GM13976 (cell line): Measurements from ENCODE around the gene IRAK4.

Experiments
- DNase-seq: peaks from one replicate; pipeline ENCODE4 v3.0.0; 2012; ENCODE audit warnings: low spot score
- CTCF ChIP-seq: IDR thresholded peaks from 2 replicates; pipeline ENCODE4 v1.5.1; 2012; ENCODE audit warnings: borderline replicate concordance, mild to moderate bottlenecking; ENCODE audit not compliant: insufficient read depth; ENCODE audit errors: extremely low read depth, missing control alignments, control extremely low read depth
- in situ Hi-C: fragments of 300-500 bp; cut with MboI; formaldehyde crosslinking; loops from one replicate; pipeline ENCODE4 v1.12.0; 2022; ENCODE audit warnings: low sequenced_read_pairs, mixed read lengths, inconsistent platforms; ENCODE audit not compliant: unreplicated experiment

Gene IRAK4

GRCh38 chr12:43789941-43790340 lies 31.2 kb downstream of the IRAK4 start:
- no peak for TF ChIP-seq CTCF
- in situ Hi-C loops: no loop called here
- DNase-seq: no peak

DNA sequence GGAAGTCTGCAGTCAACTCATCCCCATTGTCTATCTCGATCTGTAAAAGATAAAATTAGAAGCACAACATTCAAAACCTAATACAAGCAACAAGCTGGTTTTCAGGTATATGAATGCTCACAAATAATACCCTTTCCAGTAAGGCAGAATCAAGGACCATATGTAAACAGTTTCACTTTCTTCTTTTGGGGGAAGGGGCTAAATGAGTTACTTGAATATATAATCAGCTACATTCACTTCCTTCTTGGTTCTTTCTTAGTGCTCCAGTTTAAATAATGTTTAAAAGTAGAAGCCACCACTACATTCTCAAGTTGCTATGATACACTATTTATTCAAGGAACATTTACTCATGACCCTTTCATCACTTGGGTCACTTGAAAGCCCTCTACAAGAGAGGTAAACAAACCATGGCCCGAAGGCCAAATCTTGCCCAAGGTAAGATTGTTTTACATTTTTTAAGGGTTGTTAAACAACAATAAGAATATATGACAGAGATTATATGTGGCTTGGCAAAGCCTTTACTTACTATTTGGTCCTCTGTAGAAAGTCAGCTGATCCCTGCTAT lies 37.0 kb downstream of the IRAK4 start:
- DNase-seq: no peak
- in situ Hi-C loops: no loop called here
- TF ChIP-seq CTCF: no peak

- in situ Hi-C loops: no loop called here
- DNase-seq: no peak
- TF ChIP-seq CTCF: no peak
These were observed 38.9 kb downstream of the IRAK4 start for GRCh38 chr12:43797561-43798217.

DNA sequence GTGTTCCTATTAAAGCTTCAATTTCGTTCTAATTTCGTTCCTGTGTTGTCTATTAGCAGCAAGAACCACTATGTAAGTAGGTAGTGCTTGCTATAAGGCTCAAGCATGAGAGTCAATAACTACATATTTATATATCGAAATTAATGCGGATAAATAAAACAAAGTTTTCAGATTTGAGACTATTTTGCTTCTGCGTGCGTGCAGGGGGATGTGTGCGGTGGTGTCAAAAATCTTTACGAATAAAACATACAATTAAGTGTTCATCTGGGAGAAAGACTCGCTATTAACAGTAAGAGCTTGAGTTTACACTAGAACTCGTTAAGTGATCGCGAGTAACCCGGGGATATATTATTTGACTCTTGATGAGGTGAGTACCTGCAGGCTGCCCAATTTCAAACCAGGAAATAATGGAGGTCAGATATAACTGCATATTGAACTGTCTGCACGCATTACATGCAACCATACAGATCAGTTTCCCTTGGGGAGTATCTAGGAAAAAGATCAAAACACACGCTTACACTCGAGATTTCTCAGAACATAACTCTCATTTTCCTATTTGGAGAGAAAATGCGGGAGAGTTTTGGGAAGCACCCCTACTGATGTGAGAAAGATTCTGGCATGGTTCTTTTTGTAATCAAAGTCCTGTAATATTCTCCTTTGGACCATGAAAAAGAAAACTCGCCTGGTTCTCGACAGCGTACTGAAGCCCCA lies 46.6 kb downstream of the IRAK4 start:
- no peak for TF ChIP-seq CTCF
- in situ Hi-C loops: no loop called here
- DNase-seq: peak; percentile 25

DNA sequence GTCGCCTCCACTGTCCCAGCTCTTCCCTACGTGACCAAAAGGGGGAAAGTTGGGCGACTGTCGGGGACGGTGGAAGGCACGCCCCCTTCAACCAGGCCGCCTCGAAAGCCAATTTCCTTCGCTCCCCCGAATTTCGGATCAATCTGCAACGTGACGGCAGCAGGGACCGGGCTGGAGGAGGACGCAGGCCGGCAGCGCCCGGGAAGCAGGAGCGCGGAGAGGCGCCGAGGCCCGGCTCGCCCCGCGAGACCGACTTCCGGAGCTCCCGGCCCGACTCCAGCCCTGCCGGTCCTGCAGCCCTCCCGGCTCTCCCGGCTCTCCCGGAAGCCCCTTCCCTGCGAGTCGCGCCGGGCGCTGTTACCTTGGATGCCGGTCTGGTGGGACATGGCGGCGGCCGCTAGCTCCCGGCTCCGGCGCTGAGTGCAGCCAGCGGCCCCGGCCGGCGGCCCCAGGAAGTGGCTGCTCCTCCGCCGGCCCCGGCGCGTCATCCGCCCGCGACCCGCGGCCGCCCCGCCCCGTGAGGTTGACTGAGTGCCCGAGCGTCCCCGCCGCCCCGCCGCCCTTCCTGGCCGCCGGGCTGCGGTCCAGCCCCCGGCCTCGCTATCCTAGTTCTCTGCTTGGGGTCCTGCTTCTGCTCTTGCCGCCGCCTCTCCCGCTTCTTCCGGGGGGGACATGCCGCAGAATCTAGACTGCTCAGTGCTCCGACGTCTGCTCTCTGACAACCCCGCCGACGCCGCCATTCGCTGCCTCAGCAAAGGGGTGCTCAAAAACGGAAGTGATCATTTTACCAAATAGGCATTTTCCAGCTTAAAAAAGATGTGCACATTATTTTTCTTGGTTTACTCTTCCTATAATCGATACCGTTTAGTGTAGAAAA lies 47.3 kb downstream of the IRAK4 start, which contains the start of gene TWF1:
Gene TWF1 (minus strand): TSS at position 458 of the 877 bp plus-strand sequence. CDS start 72 bp downstream, at position 386.
- in situ Hi-C loops: no loop called here
- DNase-seq: peak; percentile 95
- TF ChIP-seq CTCF: no peak

- in situ Hi-C loops: no loop called here
- no peak for DNase-seq
- TF ChIP-seq CTCF: no peak
These were observed 48.0 kb downstream of the IRAK4 start for GRCh38 chr12:43806737-43807072.
